Keratinocyte (primary cell): Measurements from ENCODE around the gene JAK1.

Source experiments
- EZH2 ChIP-seq: IDR thresholded peaks from one replicate; pipeline ENCODE4 v1.6.1; 2012; ENCODE audit warnings: inconsistent platforms, mild to moderate bottlenecking, low read length, moderate library complexity
- TF ChIP-seq, protein P1 (sequence below), 3 experiments: IDR thresholded peaks in 1 of 3; conservative IDR thresholded peaks in 1 of 3; optimal IDR thresholded peaks in 1 of 3; 2 replicates in 2 of 3; 3 replicates in 1 of 3; pipeline versions ENCODE3 to v1.5.1; 2011; ENCODE audit warnings: low read length in 3 of 3, mild to moderate bottlenecking in 3 of 3, moderate library complexity in 2 of 3, control low read depth in 1 of 3, inconsistent platforms in 1 of 3; ENCODE audit not compliant: insufficient read depth in 2 of 3; ENCODE audit errors: extremely low read depth in 1 of 3

DNA sequence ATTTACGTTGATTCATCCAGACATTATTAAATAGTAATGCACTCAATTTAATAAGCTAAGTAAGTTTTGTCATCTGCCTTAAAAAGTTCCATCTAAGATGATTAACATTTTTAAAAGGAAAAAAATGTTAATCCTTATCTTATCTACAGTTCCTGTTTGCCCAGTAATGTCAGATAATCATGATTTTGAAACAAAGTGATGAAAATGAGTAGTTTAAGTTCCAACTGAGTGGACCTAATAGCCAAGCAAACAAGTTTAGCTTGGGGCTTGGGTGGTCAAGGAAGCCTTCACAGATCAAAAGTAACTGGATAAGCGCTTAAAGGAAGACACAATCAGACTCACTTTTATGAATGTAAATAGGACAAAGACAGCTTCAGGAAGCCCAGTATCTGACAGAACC, 40.5 kb upstream of the JAK1 start:
- TF ChIP-seq, protein P1, sequence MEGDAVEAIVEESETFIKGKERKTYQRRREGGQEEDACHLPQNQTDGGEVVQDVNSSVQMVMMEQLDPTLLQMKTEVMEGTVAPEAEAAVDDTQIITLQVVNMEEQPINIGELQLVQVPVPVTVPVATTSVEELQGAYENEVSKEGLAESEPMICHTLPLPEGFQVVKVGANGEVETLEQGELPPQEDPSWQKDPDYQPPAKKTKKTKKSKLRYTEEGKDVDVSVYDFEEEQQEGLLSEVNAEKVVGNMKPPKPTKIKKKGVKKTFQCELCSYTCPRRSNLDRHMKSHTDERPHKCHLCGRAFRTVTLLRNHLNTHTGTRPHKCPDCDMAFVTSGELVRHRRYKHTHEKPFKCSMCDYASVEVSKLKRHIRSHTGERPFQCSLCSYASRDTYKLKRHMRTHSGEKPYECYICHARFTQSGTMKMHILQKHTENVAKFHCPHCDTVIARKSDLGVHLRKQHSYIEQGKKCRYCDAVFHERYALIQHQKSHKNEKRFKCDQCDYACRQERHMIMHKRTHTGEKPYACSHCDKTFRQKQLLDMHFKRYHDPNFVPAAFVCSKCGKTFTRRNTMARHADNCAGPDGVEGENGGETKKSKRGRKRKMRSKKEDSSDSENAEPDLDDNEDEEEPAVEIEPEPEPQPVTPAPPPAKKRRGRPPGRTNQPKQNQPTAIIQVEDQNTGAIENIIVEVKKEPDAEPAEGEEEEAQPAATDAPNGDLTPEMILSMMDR (optimal IDR thresholded peaks at IDR 0.05 in 1 of 3, IDR thresholded peaks at IDR 0.05 in 1 of 3, conservative IDR thresholded peaks at IDR 0.05 in 1 of 3; ENCODE audit: extremely low read depth in 1 of 3, insufficient read depth in 2 of 3, low read length in 3 of 3), result no peak
- no peak for TF ChIP-seq EZH2
